ENCODE data around the gene DOCK3. TPM values are rescaled to one million over a fixed set of nuclear protein-coding genes. Genes with fewer than 3 reads are reported as not detected.

The DOCK3 gene
- total and polyA plus RNA-seq, 9 donors = 0.04 to 0.71 (median 0.27) TPM; not detected in 1

- H3K36me3 ChIP-seq = no peaks in the 10 kb centered on the region
- no peaks in the 10 kb centered on the region for H3K9me3 ChIP-seq
- TF ChIP-seq POLR2A (IDR thresholded peaks at IDR 0.05) = no peak
- TF ChIP-seq EP300 (IDR thresholded peaks at IDR 0.05) = no peak
- TF ChIP-seq CTCF (IDR thresholded peaks at IDR 0.05) = no peak
- H3K27ac ChIP-seq = no peak overlapping the region
- WGBS, 3 donors = 79 to 87% (median 86%) methylated on average over 3 of the region's 3 CpGs
- peaks cover 4% of the 10 kb centered on the region for H3K4me1 ChIP-seq (ENCODE audit: insufficient read depth)
- H3K27me3 ChIP-seq = no peaks in the 10 kb centered on the region
- intact Hi-C loops (cut with DNase I) = no loop called here
- DNase-seq = no peak
- no peak overlapping the region for H3K4me3 ChIP-seq
Observed at GRCh38 chr3:50672656-50673055, 2.1 kb upstream of the DOCK3 start.

GRCh38 chr3:50673931-50674330 is 796 bp upstream of the DOCK3 start:
- H3K27me3 ChIP-seq = no peaks in the 10 kb centered on the region
- TF ChIP-seq CTCF (IDR thresholded peaks at IDR 0.05) (no peak), POLR2A (IDR thresholded peaks at IDR 0.05) (no peak), EP300 (IDR thresholded peaks at IDR 0.05) (no peak)
- H3K36me3 ChIP-seq = no peaks in the 10 kb centered on the region
- intact Hi-C loops (cut with DNase I) = no loop called here
- no peak overlapping the region for H3K27ac ChIP-seq
- H3K4me3 ChIP-seq = no peak overlapping the region
- H3K9me3 ChIP-seq = no peaks in the 10 kb centered on the region
- 19 to 43% (median 36%) methylated on average over 3 of the region's 3 CpGs for WGBS, 3 donors
- H3K4me1 ChIP-seq (ENCODE audit: insufficient read depth) = peaks cover 4% of the 10 kb centered on the region
- no peak for DNase-seq

GRCh38 chr3:50675179-50676030 is 678 bp downstream of the DOCK3 start:
- no peaks in the 10 kb centered on the region for H3K9me3 ChIP-seq
- H3K4me3 ChIP-seq = peak overlapping the region; percentile 31
- H3K36me3 ChIP-seq = no peaks in the 10 kb centered on the region
- 2 to 7% (median 2%) methylated on average over 17 to 65 of the region's 65 CpGs for WGBS, 3 donors
- no peaks in the 10 kb centered on the region for H3K27me3 ChIP-seq
- peaks cover 4% of the 10 kb centered on the region for H3K4me1 ChIP-seq (ENCODE audit: insufficient read depth)
- intact Hi-C loops (cut with DNase I) = no loop called here
- TF ChIP-seq CTCF (IDR thresholded peaks at IDR 0.05) (no peak), POLR2A (IDR thresholded peaks at IDR 0.05) (no peak), EP300 (IDR thresholded peaks at IDR 0.05) (no peak)
- H3K27ac ChIP-seq = no peak overlapping the region
- peak in 3 of 5 donors; percentile 31 to 42 (median 37) for DNase-seq

GRCh38 chr3:50676031-50676705 is 1.4 kb downstream of the DOCK3 start:
- intact Hi-C loops (cut with DNase I) = no loop called here
- Histone ChIP-seq H3K4me1 (ENCODE audit: insufficient read depth) (peaks cover 4% of the 10 kb centered on the region), H3K36me3 (no peaks in the 10 kb centered on the region), H3K9me3 (no peaks in the 10 kb centered on the region), H3K27me3 (no peaks in the 10 kb centered on the region), H3K4me3 (no peak overlapping the region), H3K27ac (no peak overlapping the region)
- TF ChIP-seq EP300 (IDR thresholded peaks at IDR 0.05) = no peak
- WGBS, 3 donors = 72 to 78% (median 74%) methylated on average over 7 of the region's 7 CpGs
- no peak for DNase-seq

Measured in ovary (tissue), 9 donors.